Muscle of arm (tissue), 14 donors: ENCODE results near the gene TRIM49D1. TPM values are rescaled to one million over a fixed set of nuclear protein-coding genes. Genes with fewer than 3 reads are reported as not detected.
"Not testable (repeated sequence)": the region's sequence is repeated elsewhere in the genome, so short reads cannot be mapped to it uniquely, and the experiment has no call there.

Experiments used
- DNase-seq: peaks from one replicate; pipeline ENCODE4 v3.0.0-alpha.2; 2013
- long read RNA-seq, 11 donors: transcript quantifications; one replicate each; lab custom pipeline, GENCODE V29; 2026
- polyA plus RNA-seq, 12 donors: library from polyadenylated mRNA; unstranded; fragments of 120-200 nt; gene quantifications; one replicate each; pipeline ENCODE4 v1.2.1, GENCODE V29; 2013; ENCODE audit not compliant: insufficient read length in 12 of 12

Gene TRIM49D1, protein sequence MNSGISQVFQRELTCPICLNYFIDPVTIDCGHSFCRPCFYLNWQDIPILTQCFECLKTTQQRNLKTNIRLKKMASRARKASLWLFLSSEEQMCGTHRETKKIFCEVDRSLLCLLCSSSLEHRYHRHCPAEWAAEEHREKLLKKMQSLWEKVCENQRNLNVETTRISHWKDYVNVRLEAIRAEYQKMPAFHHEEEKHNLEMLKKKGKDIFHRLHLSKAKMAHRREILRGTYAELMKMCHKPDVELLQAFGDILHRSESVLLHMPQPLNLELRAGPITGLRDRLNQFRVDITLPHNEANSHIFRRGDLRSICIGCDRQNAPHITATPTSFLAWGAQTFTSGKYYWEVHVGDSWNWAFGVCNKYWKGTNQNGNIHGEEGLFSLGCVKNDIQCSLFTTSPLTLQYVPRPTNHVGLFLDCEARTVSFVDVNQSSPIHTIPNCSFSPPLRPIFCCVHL
- not detected for polyA plus RNA-seq
- long read RNA-seq, donor 1, result 0 reads
- long read RNA-seq, donor 2, result 0 reads
- long read RNA-seq, donor 3, result 0 reads
- long read RNA-seq, donor 4, result 0 reads
- long read RNA-seq, donor 5, result 0 reads
- long read RNA-seq, donor 6, result 0 reads
- long read RNA-seq, donor 7, result 0 reads
- long read RNA-seq, donor 8, result 0 reads
- long read RNA-seq, donor 9, result 0 reads
- long read RNA-seq, donor 10, result 0 reads
- long read RNA-seq, donor 11, result 0 reads

DNA sequence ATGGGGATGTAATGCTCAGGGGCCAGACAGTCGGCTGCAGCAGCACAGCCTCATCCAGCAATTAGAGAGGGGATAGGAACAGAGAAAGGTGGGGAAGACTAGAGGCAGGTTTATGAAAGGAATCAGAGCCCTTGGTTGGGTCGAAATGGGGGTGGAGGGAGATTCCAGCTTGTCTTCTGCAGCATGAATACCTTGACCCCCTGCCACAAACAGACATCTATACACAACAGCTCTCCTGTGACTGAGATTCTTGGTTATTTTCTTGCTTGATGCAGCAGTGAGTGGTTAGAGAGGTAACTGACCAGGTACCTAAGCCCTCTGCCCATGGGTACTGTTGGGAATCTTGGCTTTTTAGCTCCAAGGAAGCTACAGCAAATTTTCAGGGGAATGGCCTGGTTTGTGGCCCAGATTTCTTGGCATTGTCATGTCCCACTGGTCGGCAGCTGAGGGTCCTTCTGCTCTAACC is at the start of gene TRIM49D1:
Gene TRIM49D1 (minus strand): TSS at position 51 of the 466 bp plus-strand sequence. CDS start 4,535 bp downstream, outside the sequence.
- no peak for DNase-seq

DNA sequence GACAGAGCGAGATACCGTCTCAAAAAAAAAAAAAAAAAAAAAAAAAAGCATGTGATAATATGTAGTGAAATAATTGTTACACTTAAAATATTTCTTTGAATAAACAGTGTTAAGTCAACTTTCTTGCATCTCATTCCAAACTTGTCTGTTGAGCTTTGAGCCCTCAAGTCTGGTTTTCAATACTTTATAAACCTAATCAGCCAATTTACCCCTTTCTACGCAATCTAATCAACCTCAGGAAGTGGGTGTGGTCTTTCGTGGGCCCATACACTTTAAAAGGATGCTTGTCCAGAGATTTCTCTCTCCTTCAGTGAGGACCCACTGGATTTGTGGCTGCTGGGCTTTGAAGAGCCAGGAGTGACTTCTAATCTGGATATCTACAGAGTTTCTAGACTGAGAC is 43.7 kb upstream of the TRIM49D1 start, which contains the start of gene TRIM64:
Gene TRIM64 (plus strand): TSS at position 301 of the 400 bp plus-strand sequence. CDS start 2,467 bp downstream, outside the sequence.
- DNase-seq, result not testable (repeated sequence)

DNA sequence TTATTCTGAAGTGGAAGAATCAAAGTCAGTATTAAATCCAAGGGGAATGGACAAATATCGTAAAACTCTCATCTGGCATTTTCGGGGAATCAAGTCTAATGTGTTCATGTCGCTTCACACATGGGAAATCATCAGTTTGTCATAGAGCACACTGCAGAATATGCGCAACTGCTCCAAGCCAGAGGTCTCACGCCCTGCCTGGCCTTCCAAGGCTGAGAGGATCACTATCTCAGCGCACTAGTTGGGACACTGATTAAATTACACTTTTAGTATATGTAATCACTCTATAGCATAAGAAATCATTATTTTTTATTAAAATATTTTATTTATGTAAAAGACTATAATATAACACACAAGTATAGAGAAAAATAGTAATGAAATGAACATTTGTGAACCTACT is 38.8 kb upstream of the TRIM49D1 start:
- not testable (repeated sequence) for DNase-seq

DNA sequence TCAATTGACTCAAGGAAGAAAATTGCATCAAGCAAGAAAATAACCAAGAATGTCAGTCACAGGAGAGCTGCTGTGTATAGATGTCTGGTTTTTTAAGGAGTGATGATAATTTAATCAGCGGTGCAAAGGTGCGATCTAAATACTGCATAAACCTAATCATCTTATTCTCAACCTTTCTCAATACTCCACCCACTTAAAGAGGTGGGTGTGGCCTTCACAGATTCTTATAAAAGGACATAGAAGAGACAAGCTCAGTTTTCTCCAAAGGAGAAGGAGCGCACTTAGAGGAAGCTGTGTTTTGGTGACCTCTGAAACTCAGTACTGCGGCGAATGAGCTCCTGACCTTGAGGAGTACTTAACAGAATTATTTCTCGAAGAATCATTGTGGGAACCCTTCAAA is 1.7 kb upstream of the TRIM49D1 start, which contains the start of gene TRIM49D2:
Gene TRIM49D2 (plus strand): TSS at position 301 of the 400 bp plus-strand sequence. CDS start 2,698 bp downstream, outside the sequence.
- DNase-seq, result not testable (repeated sequence)

DNA sequence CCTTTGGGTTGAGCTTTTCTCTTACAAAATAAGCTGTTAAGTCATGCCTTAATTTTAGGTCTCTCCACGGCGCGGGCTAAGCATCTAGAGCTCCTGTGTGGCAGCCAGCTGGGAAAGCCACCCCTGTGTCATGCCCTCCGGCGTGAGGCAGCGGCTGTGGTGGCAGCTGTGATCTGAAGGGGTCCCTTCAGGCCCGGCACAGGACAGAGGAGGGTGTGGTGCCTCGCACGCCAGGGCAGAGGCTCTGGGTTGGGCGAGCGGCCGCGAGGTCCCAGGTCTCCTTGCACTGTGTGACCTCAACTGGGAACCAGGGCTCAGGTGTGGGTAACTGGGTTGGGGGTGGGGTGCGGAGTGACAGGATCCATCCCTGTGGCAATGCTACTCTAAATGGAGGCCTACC is 21.2 kb downstream of the TRIM49D1 start:
- not testable (repeated sequence) for DNase-seq

DNA sequence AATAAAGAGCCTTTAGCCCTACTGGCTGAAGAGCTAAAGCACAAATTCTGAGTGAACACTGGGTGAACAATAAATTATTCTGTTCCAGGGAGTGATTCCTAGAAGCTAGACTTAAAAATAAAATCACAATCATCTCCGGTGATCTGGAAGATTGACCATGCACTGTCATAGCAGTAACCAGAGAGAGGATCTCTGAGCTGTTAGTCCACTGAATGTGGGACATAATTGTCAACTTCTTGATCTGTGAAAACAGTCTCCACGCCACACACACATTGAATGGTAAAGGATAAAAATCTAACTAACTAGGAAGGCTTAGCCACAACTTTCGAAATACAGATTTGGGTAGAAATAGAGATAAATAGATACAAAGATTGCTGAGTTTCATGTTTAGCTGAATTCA is 28.8 kb downstream of the TRIM49D1 start:
- not testable (repeated sequence) for DNase-seq

DNA sequence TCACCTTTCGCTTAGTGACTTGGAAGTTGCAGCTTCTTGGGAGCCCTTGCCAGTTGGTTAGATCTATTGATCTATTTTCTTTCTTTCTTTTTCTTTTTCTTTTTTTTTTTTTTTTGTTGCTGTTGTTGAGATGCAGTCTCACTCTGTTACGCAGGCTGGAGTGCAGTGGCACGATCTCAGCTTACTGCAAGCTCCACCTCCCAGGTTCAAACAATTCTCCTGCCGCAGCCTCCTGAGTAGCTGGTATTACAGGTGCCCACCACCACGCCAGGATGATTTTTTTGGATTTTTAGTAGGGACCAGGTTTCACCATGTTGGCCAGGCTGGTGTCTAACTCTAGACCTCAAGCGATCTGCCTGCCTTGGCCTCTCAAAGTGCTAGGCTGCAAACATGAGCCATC is 44.5 kb downstream of the TRIM49D1 start:
- not testable (repeated sequence) for DNase-seq

DNA sequence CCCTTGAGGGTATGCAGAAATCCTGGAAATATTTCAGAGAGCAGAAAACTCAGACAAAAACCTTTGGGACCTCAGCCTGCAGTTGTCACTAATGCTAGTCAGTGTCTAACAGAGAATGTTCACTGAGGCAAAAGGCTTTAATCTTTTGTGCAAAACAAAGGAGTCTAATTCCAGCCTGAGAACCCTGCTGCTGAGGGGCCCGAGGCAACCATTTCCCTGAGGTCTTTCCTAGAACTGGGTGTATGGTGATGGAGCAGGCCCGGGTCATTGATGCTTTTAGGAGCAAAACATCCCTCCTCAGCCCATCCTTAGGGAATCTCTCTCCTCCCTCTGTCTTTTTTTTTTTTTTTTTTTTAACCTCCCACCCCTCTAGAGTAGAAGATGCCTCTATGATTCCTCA is 49.5 kb downstream of the TRIM49D1 start:
- DNase-seq, result not testable (repeated sequence)

DNA sequence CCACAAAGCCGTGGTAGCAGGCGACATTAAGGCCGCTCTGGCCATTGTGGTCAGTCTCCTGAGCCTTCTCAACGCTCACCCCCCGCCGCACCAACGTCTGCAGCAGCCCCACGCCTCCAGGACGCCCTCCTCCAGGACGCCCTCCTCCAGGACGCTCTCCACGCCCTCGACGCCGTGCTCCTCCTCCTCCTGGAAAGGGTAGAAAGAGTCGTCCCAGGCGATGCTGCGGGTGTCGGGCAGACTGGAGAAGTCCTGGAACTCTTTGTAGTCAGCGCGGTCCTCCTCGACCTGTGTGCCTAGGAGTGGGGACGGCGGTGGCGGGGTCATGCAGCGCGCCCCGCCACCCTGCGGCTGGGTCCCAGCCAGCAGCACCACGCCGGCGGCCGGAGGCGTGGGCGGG is 56.8 kb downstream of the TRIM49D1 start:
- DNase-seq, result not testable (repeated sequence)

DNA sequence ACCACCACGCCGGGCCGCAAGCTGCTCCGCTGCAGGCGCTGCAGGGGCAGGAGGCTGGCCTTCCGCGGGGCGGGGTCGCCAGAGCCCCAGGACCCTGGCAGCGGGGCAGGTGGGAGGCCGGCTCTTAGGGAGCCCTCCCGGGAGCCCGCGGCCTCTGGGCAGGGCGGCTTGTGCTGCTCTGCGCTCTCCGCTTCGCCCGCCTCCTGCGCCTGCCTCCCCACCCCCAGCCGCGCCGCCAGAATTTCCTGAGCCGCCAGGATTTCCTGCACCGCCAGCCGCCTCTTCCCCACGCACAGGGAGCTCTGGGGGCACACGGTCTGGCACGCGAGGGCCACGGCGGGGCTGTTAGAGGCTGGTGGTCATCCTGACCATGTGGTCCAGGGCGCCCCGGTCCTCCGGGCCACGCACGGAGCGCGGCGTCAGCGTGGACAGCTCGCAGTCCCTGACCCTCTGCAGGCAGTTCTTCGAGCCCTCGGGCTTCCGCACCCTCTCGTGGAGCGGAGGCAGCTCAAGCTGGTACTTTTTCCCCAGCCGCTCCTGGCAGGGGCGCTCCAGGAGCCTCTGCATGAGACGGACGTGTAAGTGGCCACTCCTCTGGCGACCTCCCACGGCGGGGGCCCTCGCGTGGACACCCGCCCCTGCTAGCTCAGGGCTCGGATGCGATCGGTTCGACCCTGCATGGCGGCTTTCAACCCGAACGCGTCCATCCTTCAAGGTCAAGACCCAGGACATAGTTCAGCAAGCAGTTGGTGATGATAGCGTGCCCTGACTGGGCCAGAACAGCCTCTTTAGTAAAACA is 57.9 kb downstream of the TRIM49D1 start:
- not testable (repeated sequence) for DNase-seq

Other genes starting within 250 kb of the TRIM49D1 start
- not detected for gene TRIM77, start 211.9 kb downstream of the TRIM49D1 start, polyA plus RNA-seq
- not detected for gene TRIM49, start 113.7 kb downstream of the TRIM49D1 start, polyA plus RNA-seq
- gene TRIM64B, start 43.8 kb downstream of the TRIM49D1 start, polyA plus RNA-seq, result not detected
- not detected for gene TRIM49D2, start 1.8 kb upstream of the TRIM49D1 start, polyA plus RNA-seq
- gene TRIM64, start 43.8 kb upstream of the TRIM49D1 start, polyA plus RNA-seq, result not detected
- not detected for gene TRIM49C, start 108.9 kb upstream of the TRIM49D1 start, polyA plus RNA-seq
- not detected for gene UBTFL1, start 163.7 kb upstream of the TRIM49D1 start, polyA plus RNA-seq
- 10 to 100 TPM in 3 of 12 donors, 1 to 10 TPM in 8, not detected in 1; 3.2 to 16.6 (median 5.8) TPM for gene NAALAD2, start 212.4 kb upstream of the TRIM49D1 start, polyA plus RNA-seq